ENCODE measurements around the gene TMCC1. TPM values are rescaled to one million over a fixed set of nuclear protein-coding genes. Genes with fewer than 3 reads are reported as not detected.

Gene TMCC1
- total RNA-seq, 4 donors from 2014 or later: 23.2 to 78.7 (median 54.1) TPM

DNA sequence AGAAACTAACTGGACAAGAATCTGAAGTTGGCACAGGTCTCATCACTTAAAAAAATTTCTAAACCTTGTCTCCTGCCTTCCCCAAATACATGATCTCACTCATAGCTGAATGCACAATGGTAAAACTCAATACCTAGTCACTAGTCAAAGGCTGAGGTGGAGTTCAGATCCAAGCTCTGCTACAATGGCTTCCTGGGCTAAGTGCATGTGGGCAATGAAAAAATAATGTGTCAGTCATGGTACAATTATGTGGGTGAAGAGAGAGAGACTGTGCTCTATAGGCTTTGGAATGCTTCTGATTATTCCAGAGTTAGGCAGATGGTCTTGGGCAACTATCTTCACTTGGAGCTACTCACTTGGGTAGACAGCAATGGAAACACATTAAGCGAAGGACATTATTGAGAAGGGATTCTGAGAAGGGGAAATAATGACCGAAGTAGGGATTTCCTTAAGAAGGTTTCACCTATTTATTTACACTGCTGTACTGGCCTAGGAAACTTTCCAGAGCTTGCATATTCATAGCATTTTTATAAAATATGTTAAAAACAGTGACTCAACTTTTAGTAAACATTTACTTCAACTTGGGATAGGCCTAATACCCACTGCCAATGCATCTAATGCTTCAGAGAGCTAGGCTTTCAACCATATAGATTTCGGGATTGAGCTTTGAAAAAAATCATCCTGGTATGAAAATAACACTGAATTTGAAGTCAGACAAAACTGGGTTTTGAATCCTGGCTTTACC lies 228.3 kb downstream of the TMCC1 start:
- TF ChIP-seq POLR2A (IDR thresholded peaks at IDR 0.05) (no peak), CTCF (IDR thresholded peaks at IDR 0.05) (no peak)
- H3K27me3 ChIP-seq: no peaks in the 10 kb centered on the region
- no peaks in the 10 kb centered on the region for H3K36me3 ChIP-seq
- no peak overlapping the region for H3K4me3 ChIP-seq
- no peak overlapping the region for H3K27ac ChIP-seq
- no peaks in the 10 kb centered on the region for H3K9me3 ChIP-seq
- DNase-seq: no peak
- intact Hi-C loops (cut with DNase I; ENCODE audit: low total_unique reads): no loop called here
- no peaks in the 10 kb centered on the region for H3K4me1 ChIP-seq

DNA sequence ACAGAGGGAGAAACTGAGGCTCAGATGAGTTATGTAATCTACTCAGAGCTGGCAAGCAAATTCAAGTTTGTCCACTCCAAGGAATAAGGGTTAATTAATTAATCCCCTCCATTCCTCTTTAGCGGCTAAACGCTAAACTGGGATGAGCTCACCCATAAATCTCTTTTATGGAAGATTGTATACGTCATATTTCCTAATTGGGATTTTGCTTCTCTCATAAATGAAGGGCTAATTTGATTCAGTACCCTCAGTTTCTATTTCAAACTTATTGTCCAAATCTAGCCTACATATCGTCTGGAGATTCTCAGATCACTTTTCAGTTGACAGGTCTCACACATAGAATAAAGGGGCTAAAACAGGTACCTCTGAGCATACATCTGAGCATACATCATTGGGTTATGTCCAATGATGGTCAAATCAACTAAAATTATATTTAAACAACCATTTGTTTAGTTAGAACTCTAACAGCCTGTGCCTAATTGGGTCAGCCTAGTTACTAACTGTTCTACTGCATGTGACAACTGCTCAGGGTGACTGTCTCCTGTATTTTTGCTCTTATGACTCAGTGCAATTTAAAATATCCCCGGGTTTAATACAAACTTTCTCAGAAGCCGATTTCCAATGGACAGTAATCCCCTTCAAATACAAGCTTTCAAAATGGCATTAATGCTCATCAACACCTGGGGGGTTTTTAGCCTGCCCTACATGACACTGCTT lies 229.4 kb downstream of the TMCC1 start:
- Histone ChIP-seq H3K4me3 (no peak overlapping the region), H3K27me3 (no peaks in the 10 kb centered on the region), H3K4me1 (no peaks in the 10 kb centered on the region), H3K36me3 (no peaks in the 10 kb centered on the region), H3K27ac (no peak overlapping the region), H3K9me3 (no peaks in the 10 kb centered on the region)
- TF ChIP-seq POLR2A (IDR thresholded peaks at IDR 0.05) (no peak), CTCF (IDR thresholded peaks at IDR 0.05) (no peak)
- DNase-seq: no peak
- intact Hi-C loops (cut with DNase I; ENCODE audit: low total_unique reads): no loop called here

- H3K4me1 ChIP-seq: peaks cover 0 to 3% of the 10 kb centered on the region in 2 donors
- H3K27ac ChIP-seq: no peak overlapping the region
- DNase-seq: no peak
- H3K4me3 ChIP-seq: no peak overlapping the region
- intact Hi-C loops (cut with DNase I; ENCODE audit: low total_unique reads): no loop called here
- H3K9me3 ChIP-seq: no peaks in the 10 kb centered on the region
- H3K36me3 ChIP-seq: no peaks in the 10 kb centered on the region
- TF ChIP-seq CTCF (IDR thresholded peaks at IDR 0.05) (no peak), POLR2A (IDR thresholded peaks at IDR 0.05) (no peak)
- no peaks in the 10 kb centered on the region for H3K27me3 ChIP-seq
These were observed 230.5 kb downstream of the TMCC1 start for GRCh38 chr3:129663045-129663446.

DNA sequence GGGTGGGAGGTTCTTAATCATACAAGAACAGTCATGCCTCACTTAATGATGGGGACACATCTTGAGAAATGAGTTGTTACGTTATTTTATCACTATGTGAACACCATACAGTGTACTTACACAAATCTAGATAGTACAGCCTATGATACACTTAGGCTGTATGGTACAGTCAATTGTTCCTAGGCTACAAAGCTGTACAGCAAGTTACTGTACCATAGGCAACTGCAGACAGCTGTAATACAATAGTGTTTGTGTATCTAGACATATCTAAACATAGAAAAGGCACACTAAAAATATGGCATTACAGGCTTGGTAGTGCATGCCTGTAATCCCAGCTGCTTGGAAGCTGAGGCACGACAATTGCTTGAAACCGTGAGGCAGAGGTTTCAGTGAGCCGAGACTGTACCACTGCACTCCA lies 231.3 kb downstream of the TMCC1 start:
- TF ChIP-seq CTCF (IDR thresholded peaks at IDR 0.05): no peak
- intact Hi-C loops (cut with DNase I; ENCODE audit: low total_unique reads): no loop called here
- H3K36me3 ChIP-seq: no peaks in the 10 kb centered on the region
- DNase-seq: no peak
- peaks cover 0 to 9% of the 10 kb centered on the region in 2 donors for H3K4me1 ChIP-seq
- no peak overlapping the region for H3K4me3 ChIP-seq
- H3K27ac ChIP-seq: no peak overlapping the region
- no peaks in the 10 kb centered on the region for H3K9me3 ChIP-seq
- H3K27me3 ChIP-seq: no peaks in the 10 kb centered on the region

GRCh38 chr3:129661766-129662165 lies 231.7 kb downstream of the TMCC1 start:
- H3K4me1 ChIP-seq: peaks cover 0 to 9% of the 10 kb centered on the region in 2 donors

More at GRCh38 chr3:129661766-129662165, 231.7 kb downstream of the TMCC1 start:
- H3K27ac ChIP-seq: no peak overlapping the region
- no peaks in the 10 kb centered on the region for H3K36me3 ChIP-seq
- no peak for DNase-seq
- H3K9me3 ChIP-seq: no peaks in the 10 kb centered on the region
- no peak overlapping the region for H3K4me3 ChIP-seq
- no peak for TF ChIP-seq POLR2A (IDR thresholded peaks at IDR 0.05)
- TF ChIP-seq CTCF (IDR thresholded peaks at IDR 0.05): no peak
- intact Hi-C loops (cut with DNase I; ENCODE audit: low total_unique reads): no loop called here
- no peaks in the 10 kb centered on the region for H3K27me3 ChIP-seq
